H1 (cell line): ENCODE results near the gene DELE1. TPM values are rescaled to one million over a fixed set of nuclear protein-coding genes. Genes with fewer than 3 reads are reported as not detected.

Source experiments
- ATF3 ChIP-seq: IDR thresholded peaks from 2 replicates; pipeline ENCODE4 v1.6.1; 2011; ENCODE audit warnings: low read depth, mild to moderate bottlenecking, low read length; ENCODE audit not compliant: insufficient read depth
- BRCA1 ChIP-seq: IDR thresholded peaks from 2 replicates; pipeline ENCODE4 v1.6.1; 2012; ENCODE audit warnings: low read depth, low read length, improper control_type of control experiment
- CHD2 ChIP-seq: IDR thresholded peaks from 2 replicates; pipeline ENCODE4 v1.6.1; 2012; ENCODE audit warnings: low read length, improper control_type of control experiment
- HDAC6 ChIP-seq: IDR thresholded peaks from one replicate; pipeline ENCODE4 v1.7.1; 2012; ENCODE audit warnings: low read depth, mild to moderate bottlenecking, inconsistent platforms, low read length, moderate library complexity
- JUN ChIP-seq: IDR thresholded peaks from 2 replicates; pipeline ENCODE4 v1.6.1; 2011; ENCODE audit warnings: low read depth, mild to moderate bottlenecking, improper control_type of control experiment, low read length
- PHF8 ChIP-seq: fragments of 200-600 bp; sonication (generic); conservative IDR thresholded peaks from 2 replicates; pipeline ENCODE4 v1.7.1; 2012; ENCODE audit warnings: low read depth, mild to moderate bottlenecking, inconsistent platforms, low read length, moderate library complexity
- POLR2AphosphoS5 ChIP-seq: IDR thresholded peaks from 2 replicates; pipeline ENCODE4 v1.6.1; 2011; ENCODE audit warnings: low read depth, low read length
- POU5F1 ChIP-seq: IDR thresholded peaks from 2 replicates; pipeline ENCODE4 v1.6.1; 2011; ENCODE audit warnings: low read depth, mild to moderate bottlenecking, low read length, moderate library complexity
- RNF2 ChIP-seq: fragments of 200-900, 300-1000 bp; sonication (generic); IDR thresholded peaks from 2 replicates; pipeline ENCODE4 v1.7.1; 2016; ENCODE audit warnings: borderline replicate concordance, low read depth, mild to moderate bottlenecking, antibody characterized with exemption, low read length; ENCODE audit not compliant: poor library complexity, severe bottlenecking; ENCODE audit errors: missing control alignments
- RXRA ChIP-seq: IDR thresholded peaks from 2 replicates; pipeline ENCODE4 v1.6.1; 2011; ENCODE audit warnings: low read depth, mild to moderate bottlenecking, low read length, moderate library complexity; ENCODE audit not compliant: insufficient read depth
- SP1 ChIP-seq: IDR thresholded peaks from 2 replicates; pipeline ENCODE4 v1.6.1; 2011; ENCODE audit warnings: low read depth, low read length
- TAF7 ChIP-seq: optimal IDR thresholded peaks from 2 replicates; pipeline ENCODE3; 2011; ENCODE audit warnings: low read depth, mild to moderate bottlenecking, inconsistent platforms, low read length, moderate library complexity, borderline replicate concordance
- TBP ChIP-seq: IDR thresholded peaks from 2 replicates; pipeline ENCODE4 v1.6.1; 2011; ENCODE audit warnings: low read depth, low read length, improper control_type of control experiment
- TCF12 ChIP-seq: IDR thresholded peaks from 2 replicates; pipeline ENCODE4 v1.6.1; 2011; ENCODE audit warnings: low read depth, mild to moderate bottlenecking, low read length
- polyA plus RNA-seq, 7 experiments: library from polyadenylated mRNA; depleted of rRNA in 3 of 7; stranded (reverse) in 5 of 7; unstranded in 2 of 7; fragments of >200 nt in 5 of 7; fragments of 200-250 nt in 2 of 7; gene quantifications; 1 replicate in 5 of 7; 2 replicates in 1 of 7; 4 replicates in 1 of 7; pipeline versions ENCODE4 v1.2.1 to v1.2.3, GENCODE V29; 2011 to 2013; ENCODE audit warnings: missing spikeins in 2 of 7, mixed read lengths in 2 of 7
- total RNA-seq: library from RNA; stranded (reverse); fragmentation: NEBNext Ultra II Directional; extraction: Animal tissue kit (Norgen Biotek cat#: 25700); gene quantifications from 2 replicates; pipeline ENCODE4 v1.2.1, GENCODE V29; 2021
- TF ChIP-seq, protein P1 (sequence below): IDR thresholded peaks from 2 replicates; pipeline ENCODE4 v1.6.1; 2012; ENCODE audit warnings: inconsistent platforms
- TF ChIP-seq, protein P2 (sequence below), 3 experiments: IDR thresholded peaks; 1 replicate in 2 of 3; 2 replicates in 1 of 3; pipeline versions ENCODE4 v1.5.1 to v1.6.1; 2011; ENCODE audit warnings: low read length in 3 of 3, mild to moderate bottlenecking in 3 of 3, inconsistent platforms in 2 of 3, low read depth in 1 of 3, moderate library complexity in 1 of 3; ENCODE audit not compliant: insufficient read depth in 1 of 3; ENCODE audit errors: control extremely low read depth in 1 of 3
- TF ChIP-seq, protein P3 (sequence below): IDR thresholded peaks from 2 replicates; pipeline ENCODE4 v1.6.1; 2012; ENCODE audit warnings: low read length, inconsistent platforms

Gene DELE1
- total and polyA plus RNA-seq, 2 of the 8 experiments (the other 6 are each of a cell fraction or from before 2014, with no cell fraction given), result 61.4 to 114 TPM

GRCh38 chr5:141923448-141924313 is at the start of gene DELE1 (continued):
- no peak for TF ChIP-seq HDAC6
- no peak for TF ChIP-seq POU5F1
- peak; percentile 50 for TF ChIP-seq TBP
- no peak for TF ChIP-seq TCF12
- TF ChIP-seq CHD2, result peak; percentile 36; the same call in 1 of the 2 replicates
- no peak for TF ChIP-seq BRCA1
- TF ChIP-seq, protein P1, sequence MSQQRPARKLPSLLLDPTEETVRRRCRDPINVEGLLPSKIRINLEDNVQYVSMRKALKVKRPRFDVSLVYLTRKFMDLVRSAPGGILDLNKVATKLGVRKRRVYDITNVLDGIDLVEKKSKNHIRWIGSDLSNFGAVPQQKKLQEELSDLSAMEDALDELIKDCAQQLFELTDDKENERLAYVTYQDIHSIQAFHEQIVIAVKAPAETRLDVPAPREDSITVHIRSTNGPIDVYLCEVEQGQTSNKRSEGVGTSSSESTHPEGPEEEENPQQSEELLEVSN, result no peak
- TF ChIP-seq, protein P2, sequence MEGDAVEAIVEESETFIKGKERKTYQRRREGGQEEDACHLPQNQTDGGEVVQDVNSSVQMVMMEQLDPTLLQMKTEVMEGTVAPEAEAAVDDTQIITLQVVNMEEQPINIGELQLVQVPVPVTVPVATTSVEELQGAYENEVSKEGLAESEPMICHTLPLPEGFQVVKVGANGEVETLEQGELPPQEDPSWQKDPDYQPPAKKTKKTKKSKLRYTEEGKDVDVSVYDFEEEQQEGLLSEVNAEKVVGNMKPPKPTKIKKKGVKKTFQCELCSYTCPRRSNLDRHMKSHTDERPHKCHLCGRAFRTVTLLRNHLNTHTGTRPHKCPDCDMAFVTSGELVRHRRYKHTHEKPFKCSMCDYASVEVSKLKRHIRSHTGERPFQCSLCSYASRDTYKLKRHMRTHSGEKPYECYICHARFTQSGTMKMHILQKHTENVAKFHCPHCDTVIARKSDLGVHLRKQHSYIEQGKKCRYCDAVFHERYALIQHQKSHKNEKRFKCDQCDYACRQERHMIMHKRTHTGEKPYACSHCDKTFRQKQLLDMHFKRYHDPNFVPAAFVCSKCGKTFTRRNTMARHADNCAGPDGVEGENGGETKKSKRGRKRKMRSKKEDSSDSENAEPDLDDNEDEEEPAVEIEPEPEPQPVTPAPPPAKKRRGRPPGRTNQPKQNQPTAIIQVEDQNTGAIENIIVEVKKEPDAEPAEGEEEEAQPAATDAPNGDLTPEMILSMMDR (IDR thresholded peaks at IDR 0.05; ENCODE audit: control extremely low read depth in 1 of 3, insufficient read depth in 1 of 3, low read depth in 1 of 3, low read length in 3 of 3), result peak in 1 of 3 experiments; percentile 5; a peak in 1 of 4 replicates
- TF ChIP-seq JUN, result no peak
- no peak for TF ChIP-seq RNF2
- TF ChIP-seq, protein P3, sequence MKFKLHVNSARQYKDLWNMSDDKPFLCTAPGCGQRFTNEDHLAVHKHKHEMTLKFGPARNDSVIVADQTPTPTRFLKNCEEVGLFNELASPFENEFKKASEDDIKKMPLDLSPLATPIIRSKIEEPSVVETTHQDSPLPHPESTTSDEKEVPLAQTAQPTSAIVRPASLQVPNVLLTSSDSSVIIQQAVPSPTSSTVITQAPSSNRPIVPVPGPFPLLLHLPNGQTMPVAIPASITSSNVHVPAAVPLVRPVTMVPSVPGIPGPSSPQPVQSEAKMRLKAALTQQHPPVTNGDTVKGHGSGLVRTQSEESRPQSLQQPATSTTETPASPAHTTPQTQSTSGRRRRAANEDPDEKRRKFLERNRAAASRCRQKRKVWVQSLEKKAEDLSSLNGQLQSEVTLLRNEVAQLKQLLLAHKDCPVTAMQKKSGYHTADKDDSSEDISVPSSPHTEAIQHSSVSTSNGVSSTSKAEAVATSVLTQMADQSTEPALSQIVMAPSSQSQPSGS, result no peak; the same call in 1 of the 2 replicates
- TF ChIP-seq PHF8, result peak; percentile 85
- TF ChIP-seq ATF3, result no peak
- no peak for TF ChIP-seq SP1
- TF ChIP-seq POLR2AphosphoS5, result peak; percentile 50; the same call in 1 of the 2 replicates
- peak; percentile 86 for TF ChIP-seq TAF7
- no peak for TF ChIP-seq RXRA
